ENCODE results near the gene DOK7. TPM values are rescaled to one million over a fixed set of nuclear protein-coding genes. Genes with fewer than 3 reads are reported as not detected.

DOK7 gene
- total RNA-seq, 2 donors from 2014 or later = 0.80 to 1.5 TPM

GRCh38 chr4:3484057-3484973, 21.2 kb downstream of the DOK7 start:
- peaks cover 8% of the 10 kb centered on the region for H3K4me1 ChIP-seq
- intact Hi-C loops (cut with DNase I) = no loop called here
- TF ChIP-seq, protein P1, sequence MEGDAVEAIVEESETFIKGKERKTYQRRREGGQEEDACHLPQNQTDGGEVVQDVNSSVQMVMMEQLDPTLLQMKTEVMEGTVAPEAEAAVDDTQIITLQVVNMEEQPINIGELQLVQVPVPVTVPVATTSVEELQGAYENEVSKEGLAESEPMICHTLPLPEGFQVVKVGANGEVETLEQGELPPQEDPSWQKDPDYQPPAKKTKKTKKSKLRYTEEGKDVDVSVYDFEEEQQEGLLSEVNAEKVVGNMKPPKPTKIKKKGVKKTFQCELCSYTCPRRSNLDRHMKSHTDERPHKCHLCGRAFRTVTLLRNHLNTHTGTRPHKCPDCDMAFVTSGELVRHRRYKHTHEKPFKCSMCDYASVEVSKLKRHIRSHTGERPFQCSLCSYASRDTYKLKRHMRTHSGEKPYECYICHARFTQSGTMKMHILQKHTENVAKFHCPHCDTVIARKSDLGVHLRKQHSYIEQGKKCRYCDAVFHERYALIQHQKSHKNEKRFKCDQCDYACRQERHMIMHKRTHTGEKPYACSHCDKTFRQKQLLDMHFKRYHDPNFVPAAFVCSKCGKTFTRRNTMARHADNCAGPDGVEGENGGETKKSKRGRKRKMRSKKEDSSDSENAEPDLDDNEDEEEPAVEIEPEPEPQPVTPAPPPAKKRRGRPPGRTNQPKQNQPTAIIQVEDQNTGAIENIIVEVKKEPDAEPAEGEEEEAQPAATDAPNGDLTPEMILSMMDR (IDR thresholded peaks at IDR 0.05) = no peak
- peak; percentile 71 for DNase-seq
- H3K36me3 ChIP-seq = no peaks in the 10 kb centered on the region
- no peak overlapping the region for H3K4me3 ChIP-seq
- H3K27ac ChIP-seq = no peak overlapping the region
- H3K9me3 ChIP-seq = no peaks in the 10 kb centered on the region
- H3K27me3 ChIP-seq = peaks cover 22% of the 10 kb centered on the region
- no peak overlapping the region for H3K9ac ChIP-seq (ENCODE audit: low read depth in 2 of 2, low read length in 2 of 2)

DNA sequence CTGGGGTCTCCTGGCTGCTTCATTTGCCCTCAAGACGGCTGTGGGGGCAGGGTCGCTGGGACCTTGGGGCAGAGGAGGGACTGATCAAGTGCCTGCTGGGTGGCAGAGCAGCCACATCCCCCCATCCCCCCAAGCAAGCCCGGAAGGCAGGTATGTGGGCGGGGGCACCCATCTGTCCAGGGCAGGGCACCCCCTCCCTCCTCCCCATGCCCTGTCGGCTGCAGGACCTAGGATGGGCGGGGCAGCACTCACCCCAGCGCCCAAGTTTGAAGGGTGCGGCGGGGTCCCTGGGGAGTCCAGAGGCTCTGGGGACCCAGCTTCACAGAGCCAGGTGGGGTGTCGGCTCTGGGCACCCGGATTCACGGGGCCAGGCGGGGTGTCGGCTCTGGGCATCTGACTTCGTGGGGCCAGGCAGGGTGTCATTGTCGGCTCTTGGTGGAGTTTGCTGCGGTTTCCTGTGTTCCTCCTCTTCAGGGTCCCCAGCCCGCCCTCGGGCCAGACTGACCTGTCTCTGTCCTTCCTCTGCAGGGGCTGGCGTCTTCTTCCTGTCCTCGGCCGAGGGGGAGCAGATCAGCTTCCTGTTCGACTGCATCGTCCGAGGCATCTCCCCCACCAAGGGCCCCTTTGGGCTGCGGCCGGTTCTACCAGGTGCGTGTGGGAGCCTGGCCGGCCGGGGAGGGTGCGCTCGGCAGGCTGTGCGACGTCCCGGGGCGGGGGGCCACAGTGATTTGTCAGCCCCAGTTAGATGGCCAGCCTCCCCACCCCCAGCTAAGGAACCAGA, 22.1 kb downstream of the DOK7 start:
- intact Hi-C loops (cut with DNase I) = no loop called here
- peaks cover 22% of the 10 kb centered on the region for H3K27me3 ChIP-seq
- peak overlapping the region in 1 of 2 donors; percentile 40 for H3K9ac ChIP-seq (ENCODE audit: low read depth in 2 of 2, low read length in 2 of 2)

DNA sequence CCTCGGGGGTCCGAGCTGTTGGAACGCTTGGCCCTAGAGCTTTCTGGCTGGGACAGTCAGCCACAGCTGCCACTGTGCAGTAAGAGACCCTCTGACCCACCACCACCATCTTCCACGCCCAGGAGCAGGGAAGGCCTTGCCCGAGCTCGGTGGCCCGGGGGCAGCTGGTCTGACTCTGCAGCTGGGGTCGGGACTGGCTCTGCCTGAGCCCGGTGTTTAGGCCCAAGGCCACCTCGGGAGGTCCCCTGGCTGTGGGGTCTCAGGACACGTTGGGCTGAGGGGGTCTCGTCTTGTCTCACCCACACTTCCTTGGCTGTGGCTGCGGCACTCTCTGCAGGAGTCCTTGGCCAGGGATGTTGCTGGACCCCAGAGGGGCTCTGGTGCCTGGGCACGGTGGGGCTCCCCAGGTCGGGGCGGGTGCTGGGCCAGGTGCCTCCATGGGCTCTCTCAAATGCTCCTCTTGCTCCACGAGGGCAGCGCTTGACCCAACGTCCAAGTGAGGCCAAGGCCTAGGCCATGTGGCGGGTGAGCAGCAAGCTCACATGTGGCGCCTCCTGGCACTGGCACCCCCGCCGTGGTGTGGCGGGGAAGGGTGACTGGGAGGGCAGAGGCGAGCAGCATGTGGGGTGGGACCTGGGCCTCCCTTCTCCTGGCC, 22.9 kb downstream of the DOK7 start:
- Histone ChIP-seq H3K9ac (ENCODE audit: low read depth in 2 of 2, low read length in 2 of 2) (no peak overlapping the region), H3K27ac (no peak overlapping the region), H3K4me1 (peaks cover 8% of the 10 kb centered on the region), H3K27me3 (peaks cover 22% of the 10 kb centered on the region), H3K4me3 (no peak overlapping the region), H3K9me3 (no peaks in the 10 kb centered on the region), H3K36me3 (no peaks in the 10 kb centered on the region)
- TF ChIP-seq, protein P1 (IDR thresholded peaks at IDR 0.05) = no peak
- DNase-seq = no peak
- intact Hi-C loops (cut with DNase I) = no loop called here

More for the DNA sequence above, 22.1 kb downstream of the DOK7 start:
- Histone ChIP-seq H3K27ac (no peak overlapping the region), H3K4me3 (peak overlapping the region; percentile 1), H3K4me1 (peaks cover 8% of the 10 kb centered on the region), H3K9me3 (no peaks in the 10 kb centered on the region), H3K36me3 (no peaks in the 10 kb centered on the region)
- peak; percentile 35 for DNase-seq
- TF ChIP-seq, protein P1 (IDR thresholded peaks at IDR 0.05) = no peak

- TF ChIP-seq, protein P1 (IDR thresholded peaks at IDR 0.05) = no peak
- intact Hi-C loops (cut with DNase I) = no loop called here
- H3K9me3 ChIP-seq = no peaks in the 10 kb centered on the region
- no peaks in the 10 kb centered on the region for H3K36me3 ChIP-seq
- DNase-seq = no peak
- H3K9ac ChIP-seq (ENCODE audit: low read depth in 2 of 2, low read length in 2 of 2) = no peak overlapping the region
- H3K27ac ChIP-seq = no peak overlapping the region
- peaks cover 22% of the 10 kb centered on the region for H3K27me3 ChIP-seq
- H3K4me3 ChIP-seq = no peak overlapping the region
- peaks cover 8% of the 10 kb centered on the region for H3K4me1 ChIP-seq
Measured at GRCh38 chr4:3486541-3487540, 23.7 kb downstream of the DOK7 start.
